Measurements from ENCODE around the gene SMPD3.

The SMPD3 gene

GRCh38 chr16:68486502-68487202, 38.3 kb upstream of the SMPD3 start:
- no peaks in the 10 kb centered on the region for H3K36me3 Mint-ChIP-seq (ENCODE audit: insufficient read depth)
- no peaks in the 10 kb centered on the region for H3K4me1 Mint-ChIP-seq
- H3K27me3 Mint-ChIP-seq: peaks cover 11% of the 10 kb centered on the region
- DNase-seq (ENCODE audit: low spot score in 2 of 2): no peak
- H3K4me3 Mint-ChIP-seq: no peak overlapping the region
- H3K27ac Mint-ChIP-seq (ENCODE audit: low read depth): no peak overlapping the region
- no peaks in the 10 kb centered on the region for H3K9me3 Mint-ChIP-seq
- no peak for ATAC-seq (replicated peaks; ENCODE audit: extremely low read depth, poor library complexity, severe bottlenecking)

- DNase-seq (ENCODE audit: low spot score in 2 of 2) (no peak), ATAC-seq (replicated peaks; ENCODE audit: extremely low read depth, poor library complexity, severe bottlenecking) (no peak)
- Mint-ChIP-seq H3K4me3 (no peak overlapping the region), H3K4me1 (no peaks in the 10 kb centered on the region), H3K36me3 (ENCODE audit: insufficient read depth) (no peaks in the 10 kb centered on the region), H3K9me3 (no peaks in the 10 kb centered on the region), H3K27me3 (peaks cover 1% of the 10 kb centered on the region), H3K27ac (ENCODE audit: low read depth) (no peak overlapping the region)
Measured at GRCh38 chr16:68481636-68482035, 33.3 kb upstream of the SMPD3 start.

GRCh38 chr16:68480084-68480995, 32.0 kb upstream of the SMPD3 start:
- ATAC-seq (replicated peaks; ENCODE audit: extremely low read depth, poor library complexity, severe bottlenecking) (no peak), DNase-seq (ENCODE audit: low spot score in 2 of 2) (no peak)
- Mint-ChIP-seq H3K9me3 (no peaks in the 10 kb centered on the region), H3K4me3 (no peak overlapping the region), H3K4me1 (no peaks in the 10 kb centered on the region), H3K27me3 (no peaks in the 10 kb centered on the region), H3K27ac (ENCODE audit: low read depth) (no peak overlapping the region), H3K36me3 (ENCODE audit: insufficient read depth) (no peaks in the 10 kb centered on the region)

- H3K4me3 Mint-ChIP-seq: no peak overlapping the region
- no peaks in the 10 kb centered on the region for H3K4me1 Mint-ChIP-seq
- no peak overlapping the region for H3K27ac Mint-ChIP-seq (ENCODE audit: low read depth)
- DNase-seq (ENCODE audit: low spot score in 2 of 2): no peak
- H3K36me3 Mint-ChIP-seq (ENCODE audit: insufficient read depth): no peaks in the 10 kb centered on the region
- no peak for ATAC-seq (replicated peaks; ENCODE audit: extremely low read depth, poor library complexity, severe bottlenecking)
- no peaks in the 10 kb centered on the region for H3K27me3 Mint-ChIP-seq
- no peaks in the 10 kb centered on the region for H3K9me3 Mint-ChIP-seq
Measured at GRCh38 chr16:68479271-68479670, 31.0 kb upstream of the SMPD3 start.

- H3K4me1 Mint-ChIP-seq: no peaks in the 10 kb centered on the region
- no peak for DNase-seq (ENCODE audit: low spot score in 2 of 2)
- no peaks in the 10 kb centered on the region for H3K9me3 Mint-ChIP-seq
- no peak for ATAC-seq (replicated peaks; ENCODE audit: extremely low read depth, poor library complexity, severe bottlenecking)
- H3K27ac Mint-ChIP-seq (ENCODE audit: low read depth): no peak overlapping the region
- H3K4me3 Mint-ChIP-seq: no peak overlapping the region
- no peaks in the 10 kb centered on the region for H3K27me3 Mint-ChIP-seq
- H3K36me3 Mint-ChIP-seq (ENCODE audit: insufficient read depth): no peaks in the 10 kb centered on the region
Measured at GRCh38 chr16:68478526-68479250, 30.4 kb upstream of the SMPD3 start.

- no peak for DNase-seq (ENCODE audit: low spot score in 2 of 2)
- no peaks in the 10 kb centered on the region for H3K9me3 Mint-ChIP-seq
Measured at GRCh38 chr16:68475071-68475470, 26.8 kb upstream of the SMPD3 start.

GRCh38 chr16:68473358-68474070, 25.2 kb upstream of the SMPD3 start:
- Mint-ChIP-seq H3K27ac (ENCODE audit: low read depth) (no peak overlapping the region), H3K4me1 (peaks cover 13% of the 10 kb centered on the region)
- ATAC-seq (replicated peaks; ENCODE audit: extremely low read depth, poor library complexity, severe bottlenecking): no peak

More at GRCh38 chr16:68475071-68475470, 26.8 kb upstream of the SMPD3 start:
- ATAC-seq (replicated peaks; ENCODE audit: extremely low read depth, poor library complexity, severe bottlenecking): no peak
- H3K27ac Mint-ChIP-seq (ENCODE audit: low read depth): no peak overlapping the region
- peaks cover 8% of the 10 kb centered on the region for H3K4me1 Mint-ChIP-seq
- no peak overlapping the region for H3K4me3 Mint-ChIP-seq
- no peaks in the 10 kb centered on the region for H3K27me3 Mint-ChIP-seq
- H3K36me3 Mint-ChIP-seq (ENCODE audit: insufficient read depth): no peaks in the 10 kb centered on the region

GRCh38 chr16:68472581-68472980, 24.3 kb upstream of the SMPD3 start:
- no peaks in the 10 kb centered on the region for H3K36me3 Mint-ChIP-seq (ENCODE audit: insufficient read depth)
- no peak for DNase-seq (ENCODE audit: low spot score in 2 of 2)
- no peaks in the 10 kb centered on the region for H3K9me3 Mint-ChIP-seq
- H3K27me3 Mint-ChIP-seq: no peaks in the 10 kb centered on the region
- H3K4me3 Mint-ChIP-seq: no peak overlapping the region
- no peak overlapping the region for H3K27ac Mint-ChIP-seq (ENCODE audit: low read depth)
- peaks cover 21% of the 10 kb centered on the region for H3K4me1 Mint-ChIP-seq
- no peak for ATAC-seq (replicated peaks; ENCODE audit: extremely low read depth, poor library complexity, severe bottlenecking)

More at GRCh38 chr16:68473358-68474070, 25.2 kb upstream of the SMPD3 start:
- Mint-ChIP-seq H3K27me3 (no peaks in the 10 kb centered on the region), H3K36me3 (ENCODE audit: insufficient read depth) (no peaks in the 10 kb centered on the region), H3K4me3 (no peak overlapping the region), H3K9me3 (no peaks in the 10 kb centered on the region)
- no peak for DNase-seq (ENCODE audit: low spot score in 2 of 2)

- peak overlapping the region; percentile 82 for H3K27ac Mint-ChIP-seq (ENCODE audit: low read depth)
- H3K4me3 Mint-ChIP-seq: peak overlapping the region; percentile 83
- no peaks in the 10 kb centered on the region for H3K36me3 Mint-ChIP-seq (ENCODE audit: insufficient read depth)
- H3K4me1 Mint-ChIP-seq: peaks cover 29% of the 10 kb centered on the region
- no peak for DNase-seq (ENCODE audit: low spot score in 2 of 2)
- H3K27me3 Mint-ChIP-seq: no peaks in the 10 kb centered on the region
- no peaks in the 10 kb centered on the region for H3K9me3 Mint-ChIP-seq
- peak; percentile 54 for ATAC-seq (replicated peaks; ENCODE audit: extremely low read depth, poor library complexity, severe bottlenecking)
Measured at GRCh38 chr16:68470461-68471150, 22.3 kb upstream of the SMPD3 start.

- Mint-ChIP-seq H3K27me3 (no peaks in the 10 kb centered on the region), H3K36me3 (ENCODE audit: insufficient read depth) (no peaks in the 10 kb centered on the region), H3K27ac (ENCODE audit: low read depth) (peak overlapping the region; percentile 82), H3K4me1 (peaks cover 29% of the 10 kb centered on the region), H3K4me3 (peak overlapping the region; percentile 83), H3K9me3 (no peaks in the 10 kb centered on the region)
- ATAC-seq (replicated peaks; ENCODE audit: extremely low read depth, poor library complexity, severe bottlenecking): peak; percentile 29
- DNase-seq (ENCODE audit: low spot score in 2 of 2): no peak
Measured at GRCh38 chr16:68469796-68470460, 21.6 kb upstream of the SMPD3 start.

- DNase-seq (ENCODE audit: low spot score in 2 of 2): no peak
- H3K9me3 Mint-ChIP-seq: peaks cover under 1% of the 10 kb centered on the region
- no peak overlapping the region for H3K4me3 Mint-ChIP-seq
- ATAC-seq (replicated peaks; ENCODE audit: extremely low read depth, poor library complexity, severe bottlenecking): no peak
- H3K27me3 Mint-ChIP-seq: peaks cover 5% of the 10 kb centered on the region
- H3K27ac Mint-ChIP-seq (ENCODE audit: low read depth): no peak overlapping the region
- no peaks in the 10 kb centered on the region for H3K36me3 Mint-ChIP-seq (ENCODE audit: insufficient read depth)
- H3K4me1 Mint-ChIP-seq: peaks cover 29% of the 10 kb centered on the region
Measured at GRCh38 chr16:68468842-68469241, 20.5 kb upstream of the SMPD3 start.
